Retinal pigment epithelial cell (primary cell): ENCODE data around the gene RGS4.

Experiments used
- DNase-seq: peaks from one replicate; pipeline ENCODE4 v3.0.0-alpha.2; 2010; ENCODE audit warnings: low read depth
- H3K4me3 ChIP-seq: 2 replicates; pipeline ENCODE4 v1.5.1; 2011; ENCODE audit warnings: mild to moderate bottlenecking, low read length, control low read depth, moderate library complexity
- CTCF ChIP-seq: conservative IDR thresholded peaks from 2 replicates; pipeline ENCODE4 v1.5.1; 2011; ENCODE audit warnings: low read depth, low read length, control low read depth, inconsistent platforms

RGS4 gene

GRCh38 chr1:163119707-163120106, 50.5 kb downstream of the RGS4 start:
- no peak for DNase-seq
- no peak for TF ChIP-seq CTCF
- no peak overlapping the region for H3K4me3 ChIP-seq

GRCh38 chr1:163120372-163120771, 51.2 kb downstream of the RGS4 start:
- no peak for TF ChIP-seq CTCF
- H3K4me3 ChIP-seq, result no peak overlapping the region
- no peak for DNase-seq

- H3K4me3 ChIP-seq, result no peak overlapping the region
- no peak for DNase-seq
- no peak for TF ChIP-seq CTCF
Measured at GRCh38 chr1:163124812-163125211, 55.7 kb downstream of the RGS4 start.
